NCI-H1417 treated with DMSO at 0.1 percent for 48 hours (cell line): ENCODE data around the gene DEXI.
"Not testable (repeated sequence)": the region's sequence is repeated elsewhere in the genome, so short reads cannot be mapped to it uniquely, and the experiment has no call there.

Experiments used
- DNase-seq: peaks from one replicate; lab custom pipeline; 2025; lab: John Stamatoyannopoulos, UW

The DEXI gene

DNA sequence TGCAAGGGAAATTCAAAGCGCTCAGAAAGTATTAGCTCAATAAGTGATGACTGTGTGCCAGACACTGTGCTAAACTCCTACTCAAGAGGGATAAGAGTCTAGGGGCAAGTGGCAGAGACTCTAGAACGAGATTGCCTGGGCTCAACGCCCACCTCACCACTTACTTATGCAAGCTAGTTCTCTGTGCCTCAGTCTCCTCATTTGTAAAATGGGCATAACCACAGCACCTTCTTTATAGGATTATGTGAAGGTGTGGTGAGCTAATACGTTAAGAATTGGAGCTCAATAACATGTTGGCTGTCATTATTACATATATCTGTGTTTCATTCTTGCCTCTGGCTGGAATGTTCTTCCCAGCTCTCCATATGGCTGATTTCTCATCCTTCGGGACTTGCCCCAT, 15.4 kb downstream of the DEXI start:
- DNase-seq, result no peak

DNA sequence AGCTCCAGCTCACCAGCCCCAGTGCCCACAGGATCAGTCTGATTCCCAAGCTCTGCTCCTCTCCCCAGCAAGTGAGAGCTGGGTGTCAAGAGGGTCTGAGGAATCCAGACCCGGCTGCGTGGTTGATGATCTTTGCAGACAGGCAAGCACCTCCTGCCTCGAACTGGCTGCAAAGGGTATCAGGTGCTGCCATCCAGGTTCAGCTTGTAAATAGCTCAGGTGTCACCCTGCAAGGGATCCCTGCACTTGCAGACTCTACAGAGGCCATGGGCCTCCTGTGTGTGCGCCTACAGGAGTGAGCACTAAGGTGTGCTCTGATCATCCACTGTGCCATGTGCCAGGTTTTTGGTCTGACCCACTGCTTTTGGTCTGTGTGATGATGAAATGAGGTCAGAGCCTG, 16.2 kb downstream of the DEXI start:
- no peak for DNase-seq

DNA sequence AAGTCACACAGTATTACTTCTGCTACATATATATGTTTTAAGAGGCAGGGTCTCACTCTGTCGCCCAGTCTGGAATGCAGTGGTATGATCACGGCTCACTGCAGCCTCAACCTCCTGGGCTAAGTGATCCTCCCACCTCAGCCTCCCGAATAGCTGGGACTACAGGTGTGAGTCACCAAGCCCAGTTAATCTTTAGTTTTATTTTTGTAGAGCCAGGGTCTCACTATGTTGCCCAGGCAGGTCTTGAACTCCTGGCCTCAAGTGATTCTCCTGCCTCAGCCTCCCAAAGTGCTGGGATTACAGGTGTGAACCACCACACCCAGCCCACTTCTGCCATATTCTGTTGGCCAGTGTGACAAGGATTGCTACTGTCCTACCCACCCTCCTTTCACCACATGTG, 17.0 kb downstream of the DEXI start:
- not testable (repeated sequence) for DNase-seq

DNA sequence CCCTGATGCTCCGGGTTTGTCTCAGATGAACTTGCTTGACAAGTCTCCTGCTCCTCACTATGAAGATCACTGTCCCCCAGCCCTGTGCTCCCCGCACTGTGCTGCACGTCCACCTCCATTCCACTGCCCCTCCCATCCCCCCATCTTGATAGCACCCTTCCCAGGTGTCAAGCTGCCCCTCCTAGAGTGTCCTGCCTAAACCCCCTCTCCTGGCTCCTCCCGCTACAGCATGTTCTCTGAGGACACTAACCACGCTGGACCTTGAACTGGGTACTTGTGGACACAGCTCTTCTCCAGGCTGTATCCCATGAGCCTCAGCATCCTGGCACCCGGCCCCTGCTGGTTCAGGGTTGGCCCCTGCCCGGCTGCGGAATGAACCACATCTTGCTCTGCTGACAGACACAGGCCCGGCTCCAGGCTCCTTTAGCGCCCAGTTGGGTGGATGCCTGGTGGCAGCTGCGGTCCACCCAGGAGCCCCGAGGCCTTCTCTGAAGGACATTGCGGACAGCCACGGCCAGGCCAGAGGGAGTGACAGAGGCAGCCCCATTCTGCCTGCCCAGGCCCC, 18.5 kb downstream of the DEXI start:
- no peak for DNase-seq

DNA sequence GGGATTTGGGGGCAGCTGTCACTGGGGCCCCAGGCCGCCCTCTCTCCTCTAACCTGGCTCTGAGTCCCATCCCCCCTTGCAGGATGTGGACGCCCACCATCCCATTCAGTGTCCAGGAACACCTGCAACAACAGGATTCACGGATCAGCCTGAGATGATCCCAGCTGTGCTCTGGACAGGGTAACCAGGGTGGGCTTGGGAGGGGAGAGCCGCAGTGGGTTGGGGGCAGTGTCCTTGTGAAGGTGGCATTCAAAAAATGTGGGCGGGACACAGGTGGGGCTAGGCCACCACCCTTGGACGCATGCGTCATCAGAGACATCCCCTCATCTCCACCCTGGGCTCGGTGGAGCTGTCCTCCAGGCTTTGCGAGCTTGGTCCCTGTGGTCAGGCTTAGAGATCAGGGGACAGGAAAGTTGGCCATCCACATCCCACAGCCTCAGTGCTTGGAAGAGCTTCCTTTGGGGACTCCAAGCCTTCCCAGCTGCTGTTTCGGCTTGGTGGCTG, 19.1 kb downstream of the DEXI start:
- no peak for DNase-seq

DNA sequence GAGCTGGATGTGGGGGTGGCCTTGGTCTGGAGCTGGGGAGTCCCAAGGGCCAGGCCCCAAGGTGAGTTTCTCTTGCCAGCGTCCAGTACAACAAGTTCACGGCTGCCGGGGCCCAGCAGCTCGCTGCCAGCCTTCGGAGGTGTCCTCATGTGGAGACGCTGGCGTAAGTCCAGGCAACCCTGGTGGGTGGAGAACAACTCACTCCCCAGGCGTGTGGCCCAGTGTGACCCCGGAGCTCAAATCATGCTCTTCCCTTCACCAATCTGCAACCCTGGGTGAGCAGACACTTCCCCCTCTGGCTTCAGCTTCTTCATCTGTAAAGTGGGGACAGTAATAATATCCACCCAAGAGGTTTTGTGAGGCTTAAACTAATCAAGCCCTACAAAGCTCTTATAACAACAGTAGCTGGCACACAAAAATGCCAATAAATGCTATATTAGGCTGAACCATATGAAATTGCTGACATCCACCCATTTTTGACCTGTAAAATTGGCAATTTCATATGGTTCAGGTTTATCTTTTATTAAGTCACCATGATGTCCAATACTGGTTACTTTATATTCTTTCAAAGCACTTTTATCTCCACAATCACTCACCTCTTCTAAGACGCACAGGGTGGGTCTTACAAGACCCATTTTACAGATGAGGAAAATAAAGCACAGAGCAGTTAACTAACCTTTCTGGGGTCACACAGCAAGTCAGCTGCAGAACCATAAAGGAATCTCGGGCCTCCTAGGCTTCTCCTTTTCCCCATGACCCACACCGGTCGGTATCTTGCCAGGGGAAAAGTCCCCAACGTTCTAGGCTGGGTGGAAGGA, 19.7 kb downstream of the DEXI start:
- DNase-seq, result no peak

DNA sequence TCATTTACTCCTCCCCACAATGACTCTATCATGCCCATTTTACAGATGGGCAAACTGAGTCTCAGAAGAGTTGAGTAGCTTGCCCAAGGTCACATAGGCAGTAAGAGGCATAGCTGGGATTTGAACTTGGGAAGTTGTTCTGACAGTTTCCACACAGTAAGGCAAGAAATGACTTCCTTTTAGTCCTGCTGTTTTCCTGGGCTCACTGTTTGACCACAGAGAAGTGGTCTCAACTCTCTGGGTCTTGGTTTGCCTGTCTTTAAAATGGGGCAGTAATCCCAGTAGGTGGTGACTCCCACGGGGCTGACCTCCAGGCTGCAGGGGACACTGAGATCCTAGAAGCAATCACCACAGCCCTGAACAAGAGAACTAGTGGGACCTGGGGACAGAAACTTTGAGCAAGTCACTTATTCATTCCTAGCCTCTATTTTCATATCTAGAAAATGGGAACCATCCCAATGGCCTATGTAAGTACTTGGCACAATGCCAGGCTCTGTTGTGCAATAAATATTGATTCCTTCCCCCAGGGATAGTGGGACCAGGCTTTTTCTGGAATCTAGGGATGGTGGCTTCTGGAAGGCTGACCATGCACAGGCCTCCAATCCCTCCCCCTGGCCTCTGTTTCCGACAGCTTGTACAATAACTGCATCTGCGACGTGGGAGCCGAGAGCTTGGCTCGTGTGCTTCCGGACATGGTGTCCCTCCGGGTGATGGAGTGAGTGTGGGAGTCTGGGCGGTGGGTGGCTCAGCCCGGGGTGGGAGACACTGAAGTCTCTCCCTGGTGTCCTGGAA, 20.5 kb downstream of the DEXI start:
- no peak for DNase-seq

DNA sequence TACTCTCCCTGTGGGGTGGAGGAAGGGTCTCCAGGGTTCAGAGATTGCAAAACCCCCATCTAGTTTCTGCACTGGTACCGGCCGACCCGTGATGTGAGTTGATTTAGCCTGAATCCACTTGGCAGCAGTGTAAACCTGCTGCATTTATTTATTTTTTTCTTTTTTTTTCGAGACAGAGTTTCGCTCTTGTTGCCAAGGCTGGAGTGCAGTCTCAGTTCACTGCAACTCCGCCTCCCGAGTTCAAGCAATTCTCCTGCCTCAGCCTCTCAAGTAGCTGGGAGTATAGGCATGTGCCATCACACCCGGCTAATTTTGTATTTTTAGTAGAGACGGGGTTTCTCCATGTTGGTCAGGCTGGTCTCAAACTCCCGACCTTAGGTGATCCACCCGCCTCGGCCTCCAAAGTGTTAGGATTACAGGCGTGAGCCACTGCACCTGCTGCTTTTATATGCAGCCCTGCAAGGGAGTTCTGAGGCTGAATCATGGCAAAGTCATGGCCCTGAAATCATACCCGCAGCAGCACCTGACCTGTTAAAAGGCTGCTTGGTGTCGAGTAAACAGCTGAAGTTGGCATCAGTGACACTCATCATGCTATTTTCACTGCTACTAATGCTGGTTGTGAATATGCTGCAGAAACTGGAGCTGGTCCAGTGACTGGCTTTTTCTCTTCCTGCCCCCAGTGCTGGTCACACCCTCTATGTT, 21.4 kb downstream of the DEXI start:
- no peak for DNase-seq

DNA sequence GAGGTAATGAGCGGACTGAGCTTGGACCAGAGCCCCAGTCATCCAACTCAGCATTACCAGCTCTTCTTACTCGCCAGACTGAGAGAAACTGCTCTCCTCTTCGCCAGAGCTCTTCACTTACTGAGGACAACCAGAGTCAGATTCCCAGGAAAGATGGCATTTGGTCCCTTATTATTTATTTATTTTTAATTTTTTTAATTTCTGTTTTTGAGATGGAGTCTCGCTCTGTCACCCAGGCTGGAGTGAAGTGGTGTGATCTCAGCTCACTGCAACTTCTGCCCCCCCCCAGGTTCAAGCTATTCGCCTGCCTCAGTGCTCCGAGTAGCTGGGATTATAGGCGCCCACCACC, 23.3 kb downstream of the DEXI start:
- no peak for DNase-seq

DNA sequence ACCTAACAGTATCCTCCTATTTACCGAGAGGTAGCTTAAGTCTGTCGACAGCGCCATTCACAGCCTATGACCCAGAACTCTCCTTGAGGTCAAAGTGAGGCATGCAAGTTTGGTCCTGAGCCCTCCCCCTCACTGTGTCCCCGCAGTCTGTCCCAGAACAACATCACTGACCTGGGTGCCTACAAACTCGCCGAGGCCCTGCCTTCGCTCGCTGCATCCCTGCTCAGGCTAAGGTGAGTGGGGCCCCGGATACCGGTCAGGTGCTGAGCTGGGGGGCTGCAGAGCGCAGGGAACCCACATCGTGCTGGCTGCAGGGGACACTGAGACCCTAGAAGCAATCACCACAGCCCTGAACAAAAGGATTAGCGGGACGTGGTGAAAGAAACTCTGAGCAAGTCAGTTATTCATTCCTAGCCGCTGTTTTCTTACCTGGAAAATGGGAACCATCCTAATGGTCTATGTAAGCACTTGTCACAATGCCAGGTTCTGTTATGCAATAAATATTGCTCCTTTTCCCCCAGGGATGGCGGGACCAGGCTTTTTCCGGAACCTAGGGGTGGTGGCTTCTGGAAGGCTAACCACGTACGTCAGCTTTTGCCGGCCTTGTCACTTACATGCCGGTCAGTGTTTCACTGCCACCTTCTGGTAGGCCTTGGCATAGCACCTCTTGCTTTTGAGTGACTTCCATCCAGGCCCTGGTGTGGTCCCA, 23.8 kb downstream of the DEXI start:
- DNase-seq, result peak; percentile 11

DNA sequence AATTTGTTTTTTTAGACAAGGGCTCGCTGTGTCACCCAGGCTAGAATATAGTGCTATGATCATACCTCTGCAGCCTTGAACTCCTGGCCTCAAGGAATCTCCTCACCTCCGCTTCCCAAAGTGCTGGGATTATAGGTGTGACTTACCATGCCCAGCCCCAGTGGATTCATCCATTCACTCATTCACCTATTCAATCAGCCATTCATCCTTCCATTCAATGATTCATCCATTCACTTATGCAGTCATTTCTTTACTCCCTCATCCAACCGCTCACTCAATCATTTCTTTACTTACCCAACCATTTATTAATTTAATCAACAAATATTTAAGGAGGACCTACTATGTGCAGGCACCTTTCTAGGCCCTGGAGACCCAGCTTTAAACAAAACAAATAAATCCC, 25.7 kb downstream of the DEXI start:
- no peak for DNase-seq

DNA sequence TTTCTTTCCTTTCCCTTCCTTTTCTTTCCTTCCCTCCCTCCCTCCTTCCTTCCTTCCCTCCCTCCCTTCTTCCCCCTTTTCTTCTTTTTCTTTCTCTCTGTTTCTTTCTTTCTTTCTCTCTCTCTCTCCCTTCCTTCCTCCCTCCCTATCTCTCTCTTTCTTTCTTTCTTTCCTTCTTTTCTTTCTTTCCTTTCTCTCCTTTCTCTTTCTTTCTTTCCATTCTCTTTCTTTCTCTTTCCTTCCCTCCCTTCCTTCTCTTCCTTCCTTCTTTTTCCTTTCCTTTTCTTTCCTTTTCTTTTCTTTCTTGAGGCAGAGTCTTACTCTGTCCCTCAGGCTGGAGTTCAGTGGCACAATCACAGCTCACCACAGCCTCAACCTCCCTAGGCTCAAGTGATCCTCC, 31.0 kb downstream of the DEXI start:
- no peak for DNase-seq

DNA sequence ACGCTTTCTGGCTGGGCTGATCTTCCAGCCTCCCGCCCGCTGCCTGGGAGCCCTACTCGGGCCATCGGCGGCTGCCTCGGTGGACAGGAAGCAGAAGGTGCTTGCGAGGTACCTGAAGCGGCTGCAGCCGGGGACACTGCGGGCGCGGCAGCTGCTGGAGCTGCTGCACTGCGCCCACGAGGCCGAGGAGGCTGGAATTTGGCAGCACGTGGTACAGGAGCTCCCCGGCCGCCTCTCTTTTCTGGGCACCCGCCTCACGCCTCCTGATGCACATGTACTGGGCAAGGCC, 34.6 kb downstream of the DEXI start:
- DNase-seq, result no peak

DNA sequence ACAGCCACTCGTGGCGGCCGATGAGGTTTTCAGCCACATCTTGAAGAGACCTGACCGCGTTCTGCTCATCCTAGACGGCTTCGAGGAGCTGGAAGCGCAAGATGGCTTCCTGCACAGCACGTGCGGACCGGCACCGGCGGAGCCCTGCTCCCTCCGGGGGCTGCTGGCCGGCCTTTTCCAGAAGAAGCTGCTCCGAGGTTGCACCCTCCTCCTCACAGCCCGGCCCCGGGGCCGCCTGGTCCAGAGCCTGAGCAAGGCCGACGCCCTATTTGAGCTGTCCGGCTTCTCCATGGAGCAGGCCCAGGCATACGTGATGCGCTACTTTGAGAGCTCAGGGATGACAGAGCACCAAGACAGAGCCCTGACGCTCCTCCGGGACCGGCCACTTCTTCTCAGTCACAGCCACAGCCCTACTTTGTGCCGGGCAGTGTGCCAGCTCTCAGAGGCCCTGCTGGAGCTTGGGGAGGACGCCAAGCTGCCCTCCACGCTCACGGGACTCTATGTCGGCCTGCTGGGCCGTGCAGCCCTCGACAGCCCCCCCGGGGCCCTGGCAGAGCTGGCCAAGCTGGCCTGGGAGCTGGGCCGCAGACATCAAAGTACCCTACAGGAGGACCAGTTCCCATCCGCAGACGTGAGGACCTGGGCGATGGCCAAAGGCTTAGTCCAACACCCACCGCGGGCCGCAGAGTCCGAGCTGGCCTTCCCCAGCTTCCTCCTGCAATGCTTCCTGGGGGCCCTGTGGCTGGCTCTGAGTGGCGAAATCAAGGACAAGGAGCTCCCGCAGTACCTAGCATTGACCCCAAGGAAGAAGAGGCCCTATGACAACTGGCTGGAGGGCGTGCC, 35.1 kb downstream of the DEXI start:
- no peak for DNase-seq

DNA sequence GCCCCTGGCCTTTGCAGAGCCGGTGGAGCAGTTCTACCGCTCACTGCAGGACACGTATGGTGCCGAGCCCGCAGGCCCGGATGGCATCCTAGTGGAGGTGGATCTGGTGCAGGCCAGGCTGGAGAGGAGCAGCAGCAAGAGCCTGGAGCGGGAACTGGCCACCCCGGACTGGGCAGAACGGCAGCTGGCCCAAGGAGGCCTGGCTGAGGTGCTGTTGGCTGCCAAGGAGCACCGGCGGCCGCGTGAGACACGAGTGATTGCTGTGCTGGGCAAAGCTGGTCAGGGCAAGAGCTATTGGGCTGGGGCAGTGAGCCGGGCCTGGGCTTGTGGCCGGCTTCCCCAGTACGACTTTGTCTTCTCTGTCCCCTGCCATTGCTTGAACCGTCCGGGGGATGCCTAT, 35.8 kb downstream of the DEXI start:
- no peak for DNase-seq

DNA sequence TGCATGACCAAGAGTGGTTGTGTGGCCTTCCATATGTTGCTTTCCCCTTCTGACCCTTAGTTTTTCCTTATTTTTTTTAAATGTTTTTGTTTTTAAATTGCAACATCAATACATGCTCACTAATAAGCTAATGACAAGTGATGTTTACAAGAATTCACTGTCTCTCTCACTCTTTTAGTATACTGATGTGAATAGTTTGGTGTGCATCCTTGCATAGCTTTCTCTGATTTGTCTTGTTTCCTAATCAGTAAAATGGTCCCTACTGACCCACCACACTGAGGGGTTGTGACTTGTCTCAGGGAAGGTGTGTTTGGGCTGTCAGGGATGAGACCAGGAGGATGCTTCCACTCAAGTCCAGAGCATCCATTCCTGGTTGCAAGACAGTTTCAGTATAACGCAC, 39.3 kb downstream of the DEXI start:
- DNase-seq, result no peak

DNA sequence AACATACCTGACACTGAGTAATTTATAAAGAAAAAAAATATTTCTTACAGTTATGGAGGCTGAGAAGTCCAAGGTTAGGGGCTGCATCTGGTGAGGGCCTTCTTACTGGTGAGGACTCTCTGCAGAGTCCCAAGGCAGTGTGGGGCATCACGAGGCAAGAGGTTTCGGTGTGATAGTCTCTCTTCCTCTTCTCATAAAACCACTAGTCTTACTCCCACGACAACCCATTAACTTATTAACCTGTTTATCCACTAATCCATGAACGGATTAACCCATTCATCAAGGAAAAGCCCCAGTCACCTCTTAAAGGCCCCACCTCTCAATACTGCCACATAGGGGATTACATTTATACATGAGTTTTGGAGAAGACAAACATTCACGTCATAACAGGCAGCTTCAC, 45.1 kb downstream of the DEXI start:
- DNase-seq, result no peak

DNA sequence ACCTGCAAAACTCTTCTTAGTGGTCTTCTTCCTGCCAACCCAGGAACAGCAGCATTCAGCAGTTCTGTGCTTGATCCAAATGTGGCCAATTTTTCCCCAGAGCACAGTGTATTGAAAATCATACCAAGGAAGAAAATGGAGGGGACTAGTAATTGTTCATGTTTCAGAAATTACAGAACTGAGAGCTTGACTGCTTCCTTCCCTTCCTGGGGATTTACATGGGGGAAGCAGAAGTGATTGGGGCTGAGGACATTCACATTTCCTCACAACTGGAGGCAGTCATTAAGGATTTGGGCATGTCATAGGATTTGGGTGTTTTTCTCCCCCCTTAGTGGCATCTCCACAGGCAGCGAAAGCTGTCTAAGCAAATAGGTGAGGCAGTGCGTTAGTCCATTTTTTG, 45.5 kb downstream of the DEXI start:
- no peak for DNase-seq

DNA sequence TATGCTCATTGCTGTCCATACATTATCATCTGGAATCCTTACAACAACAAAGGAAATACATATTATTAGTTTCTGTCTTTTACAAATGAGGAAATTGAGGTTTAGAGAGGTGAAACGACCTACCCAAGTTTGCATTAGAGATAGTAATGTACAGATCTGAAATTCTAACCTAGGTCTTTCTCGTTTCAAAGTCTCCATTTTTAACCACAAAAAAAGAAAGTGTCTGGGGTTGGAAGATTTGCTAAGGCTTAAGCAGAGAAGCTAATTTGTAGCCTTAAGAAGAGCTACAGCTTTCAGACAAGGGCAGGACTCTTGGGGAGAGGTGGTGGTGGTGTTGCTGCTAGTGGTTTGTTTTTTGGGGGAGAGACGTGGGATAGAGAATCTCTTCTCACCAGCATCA, 46.1 kb downstream of the DEXI start:
- DNase-seq, result no peak

DNA sequence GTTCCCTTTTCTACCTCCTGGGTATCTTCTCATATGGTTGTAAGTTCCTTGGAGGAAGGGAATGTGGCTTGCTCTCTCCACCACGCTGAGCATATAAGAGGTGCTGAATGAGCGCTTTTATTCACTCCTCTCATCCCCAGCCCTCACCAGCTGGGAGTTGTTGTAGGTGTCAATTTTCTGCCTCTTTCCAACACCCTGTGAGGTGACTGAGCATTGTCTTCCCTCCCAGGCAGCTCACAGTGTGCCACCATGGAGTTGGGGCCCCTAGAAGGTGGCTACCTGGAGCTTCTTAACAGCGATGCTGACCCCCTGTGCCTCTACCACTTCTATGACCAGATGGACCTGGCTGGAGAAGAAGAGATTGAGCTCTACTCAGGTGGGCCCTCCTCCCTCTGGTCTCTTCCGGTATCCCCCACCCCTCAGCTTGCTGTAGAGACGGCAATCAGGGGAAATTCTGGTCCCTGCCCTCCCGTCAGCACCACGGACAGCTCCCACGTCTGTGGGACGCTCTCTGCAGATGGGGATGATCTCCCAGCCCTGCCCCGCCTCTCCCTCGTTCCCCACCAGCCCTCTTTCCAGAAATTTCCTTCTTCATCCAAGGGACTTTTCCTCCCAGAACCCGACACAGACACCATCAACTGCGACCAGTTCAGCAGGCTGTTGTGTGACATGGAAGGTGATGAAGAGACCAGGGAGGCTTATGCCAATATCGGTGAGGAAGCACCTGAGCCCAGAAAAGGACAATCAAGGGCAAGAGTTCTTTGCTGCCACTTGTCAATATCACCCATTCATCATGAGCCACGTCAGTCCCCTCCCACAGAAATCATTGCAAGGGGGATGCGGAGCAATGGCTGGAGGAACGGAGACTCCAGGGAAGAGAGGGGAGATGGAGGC, 47.0 kb downstream of the DEXI start:
- no peak for DNase-seq
